H9 (cell line): Measurements from ENCODE around the gene FADD. TPM values are rescaled to one million over a fixed set of nuclear protein-coding genes. Genes with fewer than 3 reads are reported as not detected.

Experiments
- DNase-seq: peaks from one replicate; pipeline ENCODE4 v3.0.0-alpha.2; 2017
- H2AFZ ChIP-seq: one replicate; pipeline ENCODE4 v1.6.1; 2013; ENCODE audit warnings: mild to moderate bottlenecking, low read length, control low read depth, moderate library complexity
- H2AK5ac ChIP-seq: 2 replicates; pipeline ENCODE4 v1.6.1; 2013; ENCODE audit warnings: low read length, control low read depth, mixed read lengths; ENCODE audit not compliant: insufficient read length
- H2BK120ac ChIP-seq: one replicate; pipeline ENCODE4 v1.6.1; 2013; ENCODE audit warnings: low read depth, mild to moderate bottlenecking, low read length, control low read depth, inconsistent platforms; ENCODE audit not compliant: poor library complexity, severe bottlenecking
- H2BK12ac ChIP-seq: 2 replicates; pipeline ENCODE4 v1.6.1; 2013; ENCODE audit warnings: low read length, control low read depth, mixed read lengths, low read depth; ENCODE audit not compliant: insufficient read length
- H2BK15ac ChIP-seq: 2 replicates; pipeline ENCODE4 v1.6.1; 2013; ENCODE audit warnings: low read depth, low read length, control low read depth
- H2BK20ac ChIP-seq: one replicate; pipeline ENCODE4 v1.6.1; 2013; ENCODE audit warnings: low read depth, mild to moderate bottlenecking, low read length, control low read depth, inconsistent platforms; ENCODE audit not compliant: poor library complexity, severe bottlenecking
- H2BK5ac ChIP-seq: 2 replicates; pipeline ENCODE4 v1.6.1; 2013; ENCODE audit warnings: low read length, control low read depth, mixed read lengths; ENCODE audit not compliant: insufficient read length
- H3K14ac ChIP-seq: 2 replicates; pipeline ENCODE4 v1.6.1; 2013; ENCODE audit warnings: low read length, control low read depth; ENCODE audit not compliant: insufficient read depth
- H3K18ac ChIP-seq: 2 replicates; pipeline ENCODE4 v1.6.1; 2013; ENCODE audit warnings: low read depth, mild to moderate bottlenecking, mixed read lengths, low read length, control low read depth; ENCODE audit not compliant: insufficient read length
- H3K23ac ChIP-seq: 2 replicates; pipeline ENCODE4 v1.6.1; 2013; ENCODE audit warnings: low read length, control low read depth, mixed read lengths, low read depth; ENCODE audit not compliant: insufficient read length
- H3K23me2 ChIP-seq: 2 replicates; pipeline ENCODE4 v1.6.1; 2013; ENCODE audit warnings: low read depth, mild to moderate bottlenecking, mixed read lengths, low read length, control low read depth; ENCODE audit not compliant: insufficient read length, poor library complexity, severe bottlenecking
- H3K27ac ChIP-seq: 2 replicates; pipeline ENCODE4 v1.5.1; 2013; ENCODE audit warnings: low read length, control low read depth, mixed read lengths, low read depth; ENCODE audit not compliant: insufficient read length
- H3K27me3 ChIP-seq: 2 replicates; pipeline ENCODE4 v1.6.1; 2013; ENCODE audit warnings: low read length, control low read depth, inconsistent platforms; ENCODE audit not compliant: insufficient read depth
- H3K4ac ChIP-seq: 2 replicates; pipeline ENCODE4 v1.6.1; 2013; ENCODE audit warnings: low read depth, mild to moderate bottlenecking, control low read depth, inconsistent platforms, low read length, moderate library complexity
- H3K4me1 ChIP-seq: 2 replicates; pipeline ENCODE4 v1.6.1; 2013; ENCODE audit warnings: low read length, control low read depth, inconsistent platforms; ENCODE audit not compliant: insufficient read depth
- H3K4me2 ChIP-seq: 2 replicates; pipeline ENCODE4 v1.6.1; 2013; ENCODE audit warnings: low read length, control low read depth, mixed read lengths; ENCODE audit not compliant: insufficient read length, insufficient read depth
- H3K56ac ChIP-seq: 2 replicates; pipeline ENCODE4 v1.6.1; 2013; ENCODE audit warnings: low read depth, mild to moderate bottlenecking, mixed read lengths, low read length, control low read depth; ENCODE audit not compliant: insufficient read length
- H3K79me1 ChIP-seq: 2 replicates; pipeline ENCODE4 v1.6.1; 2013; ENCODE audit warnings: low read depth, mild to moderate bottlenecking, moderate library complexity, low read length, control low read depth, inconsistent platforms; ENCODE audit not compliant: insufficient read depth, poor library complexity, severe bottlenecking
- H3K79me2 ChIP-seq: 2 replicates; pipeline ENCODE4 v1.6.1; 2013; ENCODE audit warnings: low read length, control low read depth, inconsistent platforms; ENCODE audit not compliant: insufficient read depth
- H3K9ac ChIP-seq: 2 replicates; pipeline ENCODE4 v1.6.1; 2013; ENCODE audit warnings: low read length, control low read depth, mixed read lengths; ENCODE audit not compliant: insufficient read length; ENCODE audit errors: extremely low read depth
- H3K9me3 ChIP-seq: one replicate; pipeline ENCODE4 v1.6.1; 2013; ENCODE audit warnings: low read depth, low read length, inconsistent platforms; ENCODE audit not compliant: control insufficient read depth
- H3T11ph ChIP-seq: one replicate; pipeline ENCODE4 v1.6.1; 2013; ENCODE audit warnings: mild to moderate bottlenecking, low read length, control low read depth, inconsistent platforms
- H4K20me1 ChIP-seq: one replicate; pipeline ENCODE4 v1.6.1; 2013; ENCODE audit not compliant: control insufficient read depth, insufficient read length, insufficient read depth
- H4K5ac ChIP-seq: 2 replicates; pipeline ENCODE4 v1.6.1; 2013; ENCODE audit warnings: low read depth, mild to moderate bottlenecking, mixed read lengths, low read length, control low read depth; ENCODE audit not compliant: insufficient read length
- H4K8ac ChIP-seq: replicated peaks from 2 replicates; pipeline ENCODE4 v1.6.1; 2013; ENCODE audit warnings: low read length, control low read depth, mixed read lengths, low read depth; ENCODE audit not compliant: insufficient read length
- H4K91ac ChIP-seq: 2 replicates; pipeline ENCODE4 v1.6.1; 2013; ENCODE audit warnings: low read depth, mild to moderate bottlenecking, moderate library complexity, mixed read lengths, low read length, control low read depth; ENCODE audit not compliant: insufficient read length
- H3K27ac Mint-ChIP-seq, 3 experiments: 2 replicates in 2 of 3; 3 replicates in 1 of 3; pipeline ENCODE4 v1.8.0; 2020 to 2021; ENCODE audit warnings: mixed read lengths in 3 of 3, mild to moderate bottlenecking in 1 of 3, moderate library complexity in 1 of 3
- H3K27me3 Mint-ChIP-seq: 2 replicates; pipeline ENCODE4 v1.8.0; 2021; ENCODE audit warnings: low read depth, mild to moderate bottlenecking, moderate library complexity, mixed read lengths
- H3K36me3 Mint-ChIP-seq, 3 experiments: 2 replicates in 2 of 3; 3 replicates in 1 of 3; pipeline ENCODE4 v1.8.0; 2020 to 2021; ENCODE audit warnings: low read depth in 3 of 3, mixed read lengths in 3 of 3; ENCODE audit not compliant: insufficient read depth in 1 of 3
- H3K4me1 Mint-ChIP-seq, 2 experiments: 2 replicates each; pipeline ENCODE4 v1.8.0; 2020; ENCODE audit warnings: mixed read lengths in 2 of 2
- H3K4me3 Mint-ChIP-seq, 2 experiments: 2 replicates in 1 of 2; 3 replicates in 1 of 2; pipeline ENCODE4 v1.8.0; 2020 to 2021; ENCODE audit warnings: mild to moderate bottlenecking in 2 of 2, mixed read lengths in 2 of 2, moderate library complexity in 1 of 2
- H3K9me3 Mint-ChIP-seq, 2 experiments: 2 replicates in 1 of 2; 3 replicates in 1 of 2; pipeline ENCODE4 v1.8.0; 2020; ENCODE audit warnings: mild to moderate bottlenecking in 2 of 2, mixed read lengths in 2 of 2, moderate library complexity in 1 of 2
- WGBS: extraction: QIAGEN DNeasy Blood & Tissue Kit; methylation state at CpG from one replicate; pipeline ENCODE4 v1.1.7; 2013; ENCODE audit warnings: missing lambda C conversion rate, low lambda C conversion rate, mixed read lengths; ENCODE audit not compliant: insufficient read length; ENCODE audit errors: extremely low coverage; 5-methylcytosine and 5-hydroxymethylcytosine counted together
- total RNA-seq: library from RNA; stranded (reverse); gene quantifications from 2 replicates; pipeline ENCODE4 v1.2.1, GENCODE V29; 2021
- TF ChIP-seq, protein P1 (sequence below): fragments of 200-600 bp; sonication (generic); conservative IDR thresholded peaks from 3 replicates; pipeline ENCODE4 v1.8.0; 2021; ENCODE audit warnings: antibody characterized with exemption, mild to moderate bottlenecking

FADD gene
- total RNA-seq, 1 experiment from 2014 or later, result 51.1 TPM

DNA sequence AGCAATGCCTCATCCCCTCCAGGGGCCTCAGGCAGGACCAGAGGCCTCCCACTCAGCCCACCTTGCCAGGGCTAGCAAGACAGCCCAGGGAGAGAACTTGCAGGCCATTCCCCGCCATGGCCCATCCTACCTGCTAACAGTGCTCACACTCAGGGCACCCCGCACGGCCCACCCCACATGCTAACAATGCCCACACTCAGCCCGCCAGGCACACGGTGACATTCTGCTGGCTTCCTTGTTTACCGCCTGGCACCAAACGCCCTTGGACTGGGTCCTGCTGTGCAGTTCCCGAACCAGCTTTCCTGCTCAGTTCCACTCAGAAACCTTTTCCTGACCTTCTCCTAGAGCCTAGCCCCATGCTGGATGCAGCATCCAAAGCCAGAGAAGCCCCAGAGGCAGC is 33.5 kb upstream of the FADD start:
- no peaks in the 10 kb centered on the region for H3K27me3 ChIP-seq
- DNase-seq, result no peak
- H3K56ac ChIP-seq, result no peak overlapping the region
- H3K23ac ChIP-seq, result no peak overlapping the region
- no peaks in the 10 kb centered on the region for H4K20me1 ChIP-seq
- Mint-ChIP-seq H3K4me3 (no peak overlapping the region), H3K27me3 (peaks cover 5% of the 10 kb centered on the region), H3K9me3 (no peaks in the 10 kb centered on the region), H3K36me3 (peaks cover 0 to 5% (median 0%) of the 10 kb centered on the region in 3 experiments; a peak in 1 of 7 replicates), H3K4me1 (peaks cover 6 to 10% of the 10 kb centered on the region in 2 experiments), H3K27ac (no peak overlapping the region)
- no peak overlapping the region for H3K4me2 ChIP-seq
- no peak overlapping the region for H4K8ac ChIP-seq
- H4K91ac ChIP-seq, result no peak overlapping the region
- no peaks in the 10 kb centered on the region for H3K9me3 ChIP-seq
- no peak overlapping the region for H2BK12ac ChIP-seq
- H3K79me2 ChIP-seq, result no peaks in the 10 kb centered on the region
- no peak overlapping the region for H2BK15ac ChIP-seq
- no peak overlapping the region for H3T11ph ChIP-seq
- no peak overlapping the region for H3K27ac ChIP-seq
- no peak overlapping the region for H2AK5ac ChIP-seq
- H3K79me1 ChIP-seq, result no peaks in the 10 kb centered on the region
- no peak overlapping the region for H3K9ac ChIP-seq
- WGBS, result no CpG with 5 or more reads among the region's 8 CpGs
- no peak overlapping the region for H2AFZ ChIP-seq
- no peak overlapping the region for H3K18ac ChIP-seq
- no peak overlapping the region; the same call in 1 of the 2 replicates for H3K14ac ChIP-seq
- no peak overlapping the region for H2BK120ac ChIP-seq
- TF ChIP-seq, protein P1, sequence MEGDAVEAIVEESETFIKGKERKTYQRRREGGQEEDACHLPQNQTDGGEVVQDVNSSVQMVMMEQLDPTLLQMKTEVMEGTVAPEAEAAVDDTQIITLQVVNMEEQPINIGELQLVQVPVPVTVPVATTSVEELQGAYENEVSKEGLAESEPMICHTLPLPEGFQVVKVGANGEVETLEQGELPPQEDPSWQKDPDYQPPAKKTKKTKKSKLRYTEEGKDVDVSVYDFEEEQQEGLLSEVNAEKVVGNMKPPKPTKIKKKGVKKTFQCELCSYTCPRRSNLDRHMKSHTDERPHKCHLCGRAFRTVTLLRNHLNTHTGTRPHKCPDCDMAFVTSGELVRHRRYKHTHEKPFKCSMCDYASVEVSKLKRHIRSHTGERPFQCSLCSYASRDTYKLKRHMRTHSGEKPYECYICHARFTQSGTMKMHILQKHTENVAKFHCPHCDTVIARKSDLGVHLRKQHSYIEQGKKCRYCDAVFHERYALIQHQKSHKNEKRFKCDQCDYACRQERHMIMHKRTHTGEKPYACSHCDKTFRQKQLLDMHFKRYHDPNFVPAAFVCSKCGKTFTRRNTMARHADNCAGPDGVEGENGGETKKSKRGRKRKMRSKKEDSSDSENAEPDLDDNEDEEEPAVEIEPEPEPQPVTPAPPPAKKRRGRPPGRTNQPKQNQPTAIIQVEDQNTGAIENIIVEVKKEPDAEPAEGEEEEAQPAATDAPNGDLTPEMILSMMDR, result no peak
- H2BK20ac ChIP-seq, result no peak overlapping the region
- H3K4me1 ChIP-seq, result no peaks in the 10 kb centered on the region
- H3K4ac ChIP-seq, result no peak overlapping the region
- no peak overlapping the region for H4K5ac ChIP-seq
- no peak overlapping the region for H2BK5ac ChIP-seq
- no peaks in the 10 kb centered on the region for H3K23me2 ChIP-seq
